Fibroblast of upper back skin (primary cell): Measurements from ENCODE around the gene ABI1.

Experiments
- DNase-seq: peaks from one replicate; pipeline ENCODE4 v3.0.0-alpha.2; 2013

The ABI1 gene

GRCh38 chr10:26854524-26854923 is 6.2 kb downstream of the ABI1 start:
- peak; percentile 44 for DNase-seq

- DNase-seq: no peak
Measured at GRCh38 chr10:26844396-26844975, 16.3 kb downstream of the ABI1 start.

- DNase-seq: no peak
Measured at GRCh38 chr10:26843736-26844135, 17.0 kb downstream of the ABI1 start.

- DNase-seq: no peak
Measured at GRCh38 chr10:26841733-26842317, 18.9 kb downstream of the ABI1 start.

GRCh38 chr10:26840938-26841732 is 19.6 kb downstream of the ABI1 start:
- DNase-seq: no peak

- peak; percentile 77 for DNase-seq
Measured at GRCh38 chr10:26839966-26840627, 20.7 kb downstream of the ABI1 start.

GRCh38 chr10:26837139-26837538 is 23.6 kb downstream of the ABI1 start:
- no peak for DNase-seq

GRCh38 chr10:26835025-26835424 is 25.7 kb downstream of the ABI1 start:
- no peak for DNase-seq

- no peak for DNase-seq
Measured at GRCh38 chr10:26832960-26833359, 27.8 kb downstream of the ABI1 start.

- no peak for DNase-seq
Measured at GRCh38 chr10:26831936-26832335, 28.8 kb downstream of the ABI1 start.

- no peak for DNase-seq
Measured at GRCh38 chr10:26829810-26830515, 30.8 kb downstream of the ABI1 start.

GRCh38 chr10:26824015-26824690 is 36.6 kb downstream of the ABI1 start:
- DNase-seq: no peak

GRCh38 chr10:26821699-26822570 is 38.8 kb downstream of the ABI1 start:
- DNase-seq: no peak

GRCh38 chr10:26815500-26815899 is 45.3 kb downstream of the ABI1 start:
- DNase-seq: no peak

- DNase-seq: no peak
Measured at GRCh38 chr10:26810435-26811026, 50.2 kb downstream of the ABI1 start.

GRCh38 chr10:26809973-26810372 is 50.8 kb downstream of the ABI1 start:
- DNase-seq: no peak

- DNase-seq: no peak
Measured at GRCh38 chr10:26807532-26807931, 53.2 kb downstream of the ABI1 start.

GRCh38 chr10:26806557-26806956 is 54.2 kb downstream of the ABI1 start:
- DNase-seq: no peak

- peak; percentile 31 for DNase-seq
Measured at GRCh38 chr10:26805567-26806245, 55.1 kb downstream of the ABI1 start.
